ENCODE measurements around the gene DNAH14.

- no peak for TF ChIP-seq EP300 (IDR thresholded peaks at IDR 0.05; ENCODE audit: borderline replicate concordance)
- no peak for TF ChIP-seq YY1 (IDR thresholded peaks at IDR 0.05; ENCODE audit: low read depth)
- no peak for TF ChIP-seq MAX (IDR thresholded peaks at IDR 0.05)
- TF ChIP-seq EGR1 (IDR thresholded peaks at IDR 0.05), result no peak
- TF ChIP-seq TAF1 (IDR thresholded peaks at IDR 0.05; ENCODE audit: low read depth), result no peak
- TF ChIP-seq NFIC (IDR thresholded peaks at IDR 0.05), result no peak
- TF ChIP-seq FOXM1 (IDR thresholded peaks at IDR 0.05; ENCODE audit: borderline replicate concordance, low read depth), result no peak
These were observed 3.3 kb downstream of the DNAH14 start for GRCh38 chr1:224932607-224933249.

Measured in Ishikawa (cell line).